ENCODE measurements around the gene ELAVL4. TPM values are rescaled to one million over a fixed set of nuclear protein-coding genes. Genes with fewer than 3 reads are reported as not detected.

Gene ELAVL4
- total RNA-seq (2022), result not detected in 2 replicates
- Bru-seq, nascent RNA, result not detected
- BruChase-seq, experiment 1, labeled RNA remaining after a 6-hour chase, result not detected
- not detected for BruChase-seq, experiment 2, labeled RNA remaining after a 2-hour chase
- long read RNA-seq, result 0 reads

DNA sequence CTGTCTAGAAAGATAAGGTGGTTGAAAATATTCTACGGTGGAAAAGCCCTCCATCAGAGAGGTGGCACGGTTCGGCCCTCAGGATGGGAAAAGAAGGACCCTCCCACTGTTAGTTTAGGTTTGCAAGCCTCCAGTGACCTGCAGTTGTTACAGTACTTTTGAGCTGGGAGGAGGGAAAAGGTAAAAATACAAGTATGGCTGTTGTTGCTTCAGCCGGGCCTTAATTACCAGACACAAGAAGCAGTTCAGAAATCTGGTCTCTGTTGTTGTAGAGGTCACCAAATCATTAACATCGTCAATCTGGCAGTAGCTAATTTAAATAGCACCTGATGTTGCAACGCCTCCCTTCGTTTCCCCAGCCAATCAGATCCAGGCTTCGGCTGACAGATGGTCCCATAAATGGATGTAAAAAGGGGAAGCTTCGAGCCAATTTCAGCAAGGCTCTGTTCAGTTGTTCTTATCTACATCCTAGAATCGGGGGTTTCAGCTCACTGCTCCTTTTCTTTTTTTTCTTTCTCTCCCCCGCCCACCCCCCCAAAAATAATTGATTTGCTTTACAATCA lies at the start of gene ELAVL4:
Gene ELAVL4, plus strand, starts transcription at position 424 of the 563 bp plus-strand sequence. CDS start 270 bp downstream, outside the sequence.
- no peaks in the 10 kb centered on the region for H3K4me1 Mint-ChIP-seq (ENCODE audit: insufficient read depth, unreplicated experiment)
- TF ChIP-seq, protein P1, sequence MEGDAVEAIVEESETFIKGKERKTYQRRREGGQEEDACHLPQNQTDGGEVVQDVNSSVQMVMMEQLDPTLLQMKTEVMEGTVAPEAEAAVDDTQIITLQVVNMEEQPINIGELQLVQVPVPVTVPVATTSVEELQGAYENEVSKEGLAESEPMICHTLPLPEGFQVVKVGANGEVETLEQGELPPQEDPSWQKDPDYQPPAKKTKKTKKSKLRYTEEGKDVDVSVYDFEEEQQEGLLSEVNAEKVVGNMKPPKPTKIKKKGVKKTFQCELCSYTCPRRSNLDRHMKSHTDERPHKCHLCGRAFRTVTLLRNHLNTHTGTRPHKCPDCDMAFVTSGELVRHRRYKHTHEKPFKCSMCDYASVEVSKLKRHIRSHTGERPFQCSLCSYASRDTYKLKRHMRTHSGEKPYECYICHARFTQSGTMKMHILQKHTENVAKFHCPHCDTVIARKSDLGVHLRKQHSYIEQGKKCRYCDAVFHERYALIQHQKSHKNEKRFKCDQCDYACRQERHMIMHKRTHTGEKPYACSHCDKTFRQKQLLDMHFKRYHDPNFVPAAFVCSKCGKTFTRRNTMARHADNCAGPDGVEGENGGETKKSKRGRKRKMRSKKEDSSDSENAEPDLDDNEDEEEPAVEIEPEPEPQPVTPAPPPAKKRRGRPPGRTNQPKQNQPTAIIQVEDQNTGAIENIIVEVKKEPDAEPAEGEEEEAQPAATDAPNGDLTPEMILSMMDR (IDR thresholded peaks at IDR 0.05; ENCODE audit: unreplicated experiment), result no peak
- CTCF ChIA-PET, result no interaction called here
- H3K27ac Mint-ChIP-seq (ENCODE audit: low read depth, unreplicated experiment), result no peak within 1 kb of the TSS
- no TSS peak for BruUV-seq (replicated peaks)
- H3K36me3 Mint-ChIP-seq (ENCODE audit: insufficient read depth, unreplicated experiment), result no peaks in the 10 kb centered on the region
- H3K9me3 Mint-ChIP-seq (ENCODE audit: unreplicated experiment), result no peaks in the 10 kb centered on the region
- peaks cover 87% of the 10 kb centered on the region for H3K27me3 Mint-ChIP-seq (ENCODE audit: insufficient read depth, unreplicated experiment)
- POLR2A ChIA-PET, result no interaction called here
- intact Hi-C loops (cut with micrococcal nuclease), result no loop called here
- H3K4me3 Mint-ChIP-seq (ENCODE audit: unreplicated experiment), result no peak within 1 kb of the TSS
- no peak for DNase-seq (ENCODE audit: unreplicated experiment)

DNA sequence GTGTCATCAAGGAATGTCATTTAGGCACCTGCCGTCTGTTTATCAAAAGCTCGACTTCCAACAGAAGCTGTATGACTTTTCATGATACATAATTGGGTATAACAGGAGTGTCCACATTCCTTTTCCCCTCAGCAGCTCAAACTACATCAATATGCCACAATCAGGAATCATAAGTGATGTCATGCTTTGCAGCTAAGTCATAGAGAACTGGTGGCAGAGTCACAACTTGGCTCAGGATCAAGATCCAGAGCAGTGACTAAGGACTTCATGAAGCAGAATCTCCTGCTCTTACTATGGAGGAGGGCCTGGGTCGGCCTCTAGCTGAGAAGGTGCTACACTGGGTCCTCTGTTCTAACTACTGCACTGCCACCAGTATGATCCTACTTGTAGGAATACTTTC lies 48.4 kb upstream of the ELAVL4 start:
- no peaks in the 10 kb centered on the region for H3K27me3 Mint-ChIP-seq (ENCODE audit: insufficient read depth, unreplicated experiment)
- H3K4me3 Mint-ChIP-seq (ENCODE audit: unreplicated experiment), result no peak overlapping the region
- TF ChIP-seq, protein P1 (IDR thresholded peaks at IDR 0.05; ENCODE audit: unreplicated experiment), result no peak
- H3K27ac Mint-ChIP-seq (ENCODE audit: low read depth, unreplicated experiment), result no peak overlapping the region
- intact Hi-C loops (cut with micrococcal nuclease), result no loop called here
- BruUV-seq (replicated peaks), result no TSS peak
- H3K36me3 Mint-ChIP-seq (ENCODE audit: insufficient read depth, unreplicated experiment), result no peaks in the 10 kb centered on the region
- DNase-seq (ENCODE audit: unreplicated experiment), result no peak
- H3K4me1 Mint-ChIP-seq (ENCODE audit: insufficient read depth, unreplicated experiment), result no peaks in the 10 kb centered on the region
- peaks cover 8% of the 10 kb centered on the region for H3K9me3 Mint-ChIP-seq (ENCODE audit: unreplicated experiment)
- POLR2A ChIA-PET, result no interaction called here
- CTCF ChIA-PET, result no interaction called here

DNA sequence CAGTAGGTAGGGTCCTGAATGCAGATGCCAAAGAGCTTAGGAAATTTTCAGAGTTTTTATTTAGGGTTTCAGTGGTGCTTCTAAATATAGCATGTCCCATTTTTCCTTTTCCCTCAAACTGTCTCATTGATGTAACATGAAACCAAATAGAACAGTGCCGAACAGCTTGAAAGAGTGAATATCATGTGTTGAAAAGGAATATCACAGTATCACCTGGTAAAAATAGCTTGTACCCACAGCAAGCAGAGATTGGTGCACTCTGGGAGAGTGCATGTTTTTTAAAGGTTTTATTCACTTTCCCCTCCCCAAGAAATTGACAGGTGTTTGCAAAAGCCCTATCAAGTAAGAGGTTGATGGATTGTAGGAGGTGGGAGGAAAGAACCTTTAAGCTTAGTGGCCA lies 41.9 kb upstream of the ELAVL4 start:
- TF ChIP-seq, protein P1 (IDR thresholded peaks at IDR 0.05; ENCODE audit: unreplicated experiment), result no peak
- DNase-seq (ENCODE audit: unreplicated experiment), result no peak
- no peak overlapping the region for H3K4me3 Mint-ChIP-seq (ENCODE audit: unreplicated experiment)

DNA sequence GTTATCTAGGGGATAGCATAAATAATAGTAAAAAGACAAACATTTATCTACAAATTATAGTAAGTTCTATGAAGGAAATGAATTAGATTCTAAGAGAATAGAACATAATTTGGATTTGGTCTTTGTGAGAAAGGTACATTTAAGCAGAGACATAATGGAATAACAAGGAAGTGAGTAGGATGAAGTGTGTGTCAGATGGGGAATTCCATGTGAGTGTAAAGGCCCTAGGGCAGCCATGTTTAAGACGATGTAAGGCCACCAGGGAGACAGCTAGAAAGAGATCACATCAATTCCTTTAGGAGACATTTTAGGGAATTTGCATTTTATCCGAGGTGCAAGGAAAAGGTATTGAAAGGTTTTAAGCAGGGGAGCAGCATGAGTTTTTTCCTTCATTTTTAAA lies 33.8 kb upstream of the ELAVL4 start:
- BruUV-seq (replicated peaks), result no TSS peak
- intact Hi-C loops (cut with micrococcal nuclease), result no loop called here
- Mint-ChIP-seq H3K27me3 (ENCODE audit: insufficient read depth, unreplicated experiment) (no peaks in the 10 kb centered on the region), H3K27ac (ENCODE audit: low read depth, unreplicated experiment) (no peak overlapping the region), H3K4me1 (ENCODE audit: insufficient read depth, unreplicated experiment) (no peaks in the 10 kb centered on the region), H3K4me3 (ENCODE audit: unreplicated experiment) (no peak overlapping the region), H3K9me3 (ENCODE audit: unreplicated experiment) (no peaks in the 10 kb centered on the region), H3K36me3 (ENCODE audit: insufficient read depth, unreplicated experiment) (no peaks in the 10 kb centered on the region)
- TF ChIP-seq, protein P1 (IDR thresholded peaks at IDR 0.05; ENCODE audit: unreplicated experiment), result no peak
- ChIA-PET CTCF (interaction anchor here (0.5 kb wide), 1 partner anchor 20 kb away, joined by 4 read pairs; no protein-coding TSS in a partner anchor), POLR2A (no interaction called here)
- DNase-seq (ENCODE audit: unreplicated experiment), result no peak

More for the DNA sequence above, 41.9 kb upstream of the ELAVL4 start:
- Mint-ChIP-seq H3K36me3 (ENCODE audit: insufficient read depth, unreplicated experiment) (no peaks in the 10 kb centered on the region), H3K9me3 (ENCODE audit: unreplicated experiment) (peaks cover 8% of the 10 kb centered on the region), H3K4me1 (ENCODE audit: insufficient read depth, unreplicated experiment) (no peaks in the 10 kb centered on the region), H3K27me3 (ENCODE audit: insufficient read depth, unreplicated experiment) (no peaks in the 10 kb centered on the region), H3K27ac (ENCODE audit: low read depth, unreplicated experiment) (no peak overlapping the region)
- BruUV-seq (replicated peaks), result no TSS peak
- ChIA-PET POLR2A (no interaction called here), CTCF (no interaction called here)
- intact Hi-C loops (cut with micrococcal nuclease), result no loop called here
